Testis (tissue), 2 donors: ENCODE data around the gene TLCD1.

ENCODE experiments used
- CTCF ChIP-seq, 3 experiments: fragments of 450-650 bp in 2 of 3; fragments of 200-600 bp in 1 of 3; sonication (generic) in 1 of 3; IDR thresholded peaks; one replicate each; pipeline ENCODE4 v1.5.1; 2016 to 2019; ENCODE audit warnings: antibody characterized with exemption in 3 of 3, mild to moderate bottlenecking in 2 of 3, moderate library complexity in 1 of 3
- POLR2A ChIP-seq: fragments of 450-650 bp; IDR thresholded peaks from one replicate; pipeline ENCODE4 v1.6.1; 2017; ENCODE audit warnings: antibody characterized with exemption, mild to moderate bottlenecking, moderate library complexity

GRCh38 chr17:28725166-28725659 lies 820 bp downstream of the TLCD1 start:
- TF ChIP-seq POLR2A, result no peak
- no peak for TF ChIP-seq CTCF (IDR thresholded peaks at IDR 0.05)
